HG02840 (cell line): ENCODE results near the gene ELAC2.
"Not testable (repeated sequence)": the region's sequence is repeated elsewhere in the genome, so short reads cannot be mapped to it uniquely, and the experiment has no call there.

Source experiments
- ATAC-seq: cut with Tn5 transposase; IDR thresholded peaks from one replicate; pipeline ENCODE4 v1.9.1; 2021; ENCODE audit warnings: mild to moderate bottlenecking, moderate library complexity, moderate number of reproducible peaks; ENCODE audit not compliant: unreplicated experiment, low FRiP score

ELAC2 gene

GRCh38 chr17:12992676-12993075, 25.2 kb downstream of the ELAC2 start:
- no peak for ATAC-seq

GRCh38 chr17:12990926-12991325, 26.9 kb downstream of the ELAC2 start:
- no peak for ATAC-seq

- no peak for ATAC-seq
Observed at GRCh38 chr17:12990041-12990808, 27.6 kb downstream of the ELAC2 start.

GRCh38 chr17:12987120-12987519, 30.7 kb downstream of the ELAC2 start:
- ATAC-seq: no peak

GRCh38 chr17:12985431-12986293, 32.2 kb downstream of the ELAC2 start:
- ATAC-seq: no peak

GRCh38 chr17:12983991-12984884, 33.6 kb downstream of the ELAC2 start:
- no peak for ATAC-seq

- no peak for ATAC-seq
Observed at GRCh38 chr17:12982224-12982623, 35.6 kb downstream of the ELAC2 start.

GRCh38 chr17:12979826-12980500, 37.9 kb downstream of the ELAC2 start:
- no peak for ATAC-seq

- ATAC-seq: no peak
Observed at GRCh38 chr17:12979246-12979645, 38.6 kb downstream of the ELAC2 start.

- ATAC-seq: not testable (repeated sequence)
Observed at GRCh38 chr17:12978787-12979186, 39.0 kb downstream of the ELAC2 start.

GRCh38 chr17:12977008-12977751, 40.6 kb downstream of the ELAC2 start:
- ATAC-seq: no peak

- no peak for ATAC-seq
Observed at GRCh38 chr17:12974005-12974531, 43.8 kb downstream of the ELAC2 start.

GRCh38 chr17:12973496-12974004, 44.3 kb downstream of the ELAC2 start:
- no peak for ATAC-seq

- no peak for ATAC-seq
Observed at GRCh38 chr17:12967962-12968361, 49.9 kb downstream of the ELAC2 start.

- ATAC-seq: no peak
Observed at GRCh38 chr17:12966413-12966812, 51.4 kb downstream of the ELAC2 start.

GRCh38 chr17:12965988-12966387, 51.8 kb downstream of the ELAC2 start:
- no peak for ATAC-seq

- no peak for ATAC-seq
Observed at GRCh38 chr17:12964840-12965239, 53.0 kb downstream of the ELAC2 start.

- no peak for ATAC-seq
Observed at GRCh38 chr17:12964162-12964561, 53.7 kb downstream of the ELAC2 start.

GRCh38 chr17:12963505-12963904, 54.3 kb downstream of the ELAC2 start:
- ATAC-seq: no peak
